ENCODE measurements around the gene NFIC. TPM values are rescaled to one million over a fixed set of nuclear protein-coding genes. Genes with fewer than 3 reads are reported as not detected.
"Not testable (repeated sequence)": the region's sequence is repeated elsewhere in the genome, so short reads cannot be mapped to it uniquely, and the experiment has no call there.

Gene NFIC
- polyA plus RNA-seq, 1 donor = 20.0 TPM

DNA sequence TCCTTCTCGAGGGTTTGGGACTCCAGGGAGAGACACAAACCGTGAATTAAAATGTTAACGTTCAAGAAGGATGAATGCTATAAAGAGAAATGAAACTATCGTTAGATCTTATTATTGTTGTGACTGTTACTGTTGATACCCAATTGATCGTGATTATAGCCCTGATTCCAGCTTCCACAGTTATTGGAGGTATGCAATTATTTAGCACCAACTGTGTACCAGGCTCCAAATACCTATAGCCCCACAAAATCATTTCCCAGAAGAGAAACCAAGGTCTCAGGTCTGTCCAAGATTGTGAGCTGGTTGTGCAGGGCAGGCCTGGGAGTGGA lies 30.1 kb upstream of the NFIC start:
- DNase-seq = no peak

DNA sequence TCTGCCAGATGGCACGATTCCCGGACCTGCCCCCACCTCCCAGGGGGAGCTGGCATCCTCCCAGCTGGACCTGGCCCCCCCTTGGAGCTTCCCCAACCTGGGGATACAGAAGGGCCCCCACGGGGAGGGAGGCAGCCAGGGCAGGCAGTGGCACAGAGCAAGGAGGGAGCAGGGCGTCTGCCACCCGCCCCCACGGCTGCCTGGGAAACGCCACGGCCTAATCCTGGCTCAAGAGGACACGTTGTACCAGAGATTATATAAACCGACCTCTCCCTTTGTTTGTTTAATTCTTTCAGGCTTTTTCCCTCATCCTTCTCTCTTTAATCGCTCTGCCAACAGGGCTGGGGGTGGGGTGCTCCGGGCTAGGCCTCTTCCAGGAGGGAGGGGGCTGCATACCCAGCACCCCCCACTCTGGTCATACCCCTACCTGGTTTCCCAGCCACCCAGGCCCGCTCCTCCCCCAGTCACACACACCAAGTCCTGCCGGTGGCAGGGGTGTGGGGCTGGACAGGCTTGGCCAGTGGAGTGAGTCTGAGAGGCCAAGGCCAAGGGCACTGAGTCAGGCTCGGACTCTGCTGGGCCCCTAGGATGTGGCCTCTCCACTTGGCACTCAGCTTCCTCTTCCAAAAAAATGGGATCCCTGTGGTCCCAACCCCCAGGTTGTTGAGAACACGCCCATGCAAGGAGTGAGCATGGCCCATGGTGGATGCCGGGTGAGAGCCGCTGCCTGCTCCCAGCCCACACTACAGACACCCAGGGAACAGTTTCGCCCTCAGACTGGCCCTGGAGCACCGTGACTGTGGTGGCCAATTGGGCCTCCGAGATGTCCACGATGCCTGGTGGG lies 29.5 kb upstream of the NFIC start:
- DNase-seq = no peak

DNA sequence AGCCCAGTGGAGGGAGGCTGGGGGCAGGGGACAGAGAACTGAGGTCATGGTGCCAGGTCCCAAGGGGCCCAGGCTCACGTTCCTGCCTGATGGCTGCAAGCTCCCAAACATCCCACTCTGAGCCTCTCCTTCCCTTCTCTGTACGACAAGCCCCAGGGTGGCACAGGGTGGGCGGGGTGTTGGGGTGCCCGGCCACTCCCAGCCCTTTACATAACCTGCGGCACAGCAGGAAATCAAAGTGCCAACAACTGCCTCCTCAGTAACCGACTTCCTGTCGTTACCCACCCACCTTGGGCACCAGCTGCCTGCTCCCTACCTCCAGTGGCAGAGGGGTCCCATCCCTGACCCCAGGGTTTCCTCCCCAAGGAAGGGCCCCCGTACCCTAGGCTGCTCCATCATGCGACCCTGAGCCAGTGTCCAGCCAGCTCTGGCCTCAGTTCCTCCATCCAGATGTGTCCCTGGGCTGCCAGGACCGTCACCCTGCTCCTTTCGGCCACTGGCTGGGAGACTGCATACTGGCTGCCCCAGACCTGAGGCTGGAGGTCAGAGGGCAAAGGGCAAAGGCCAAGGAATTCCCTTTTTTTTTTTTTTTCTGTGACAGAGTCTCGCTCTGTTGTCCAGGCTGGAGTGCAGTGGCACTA lies 27.7 kb upstream of the NFIC start:
- no peak for DNase-seq

DNA sequence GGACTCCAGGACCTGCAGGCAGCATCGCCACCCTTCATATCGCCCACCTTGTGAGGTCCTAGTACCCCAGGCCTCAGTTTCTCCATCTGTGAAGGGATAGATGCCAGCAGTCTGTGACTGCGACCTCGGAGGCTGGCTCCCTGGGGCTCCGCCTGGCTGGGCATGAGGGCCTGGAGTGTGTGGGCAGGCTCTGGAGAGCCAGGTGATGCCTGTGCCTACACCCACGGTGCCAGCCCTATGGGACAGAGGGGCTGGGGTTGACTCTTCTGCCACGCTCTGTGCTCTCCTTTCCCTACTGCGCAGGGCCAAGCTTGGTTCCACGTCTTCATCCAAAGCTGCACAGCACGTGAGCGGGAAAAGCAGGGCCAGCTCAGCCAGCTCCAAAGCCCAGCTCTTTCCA lies 26.0 kb upstream of the NFIC start:
- no peak for DNase-seq

GRCh38 chr19:3342246-3342645 lies 24.1 kb upstream of the NFIC start:
- DNase-seq = no peak

- not testable (repeated sequence) for DNase-seq
Observed at GRCh38 chr19:3342962-3343361, 23.4 kb upstream of the NFIC start.

DNA sequence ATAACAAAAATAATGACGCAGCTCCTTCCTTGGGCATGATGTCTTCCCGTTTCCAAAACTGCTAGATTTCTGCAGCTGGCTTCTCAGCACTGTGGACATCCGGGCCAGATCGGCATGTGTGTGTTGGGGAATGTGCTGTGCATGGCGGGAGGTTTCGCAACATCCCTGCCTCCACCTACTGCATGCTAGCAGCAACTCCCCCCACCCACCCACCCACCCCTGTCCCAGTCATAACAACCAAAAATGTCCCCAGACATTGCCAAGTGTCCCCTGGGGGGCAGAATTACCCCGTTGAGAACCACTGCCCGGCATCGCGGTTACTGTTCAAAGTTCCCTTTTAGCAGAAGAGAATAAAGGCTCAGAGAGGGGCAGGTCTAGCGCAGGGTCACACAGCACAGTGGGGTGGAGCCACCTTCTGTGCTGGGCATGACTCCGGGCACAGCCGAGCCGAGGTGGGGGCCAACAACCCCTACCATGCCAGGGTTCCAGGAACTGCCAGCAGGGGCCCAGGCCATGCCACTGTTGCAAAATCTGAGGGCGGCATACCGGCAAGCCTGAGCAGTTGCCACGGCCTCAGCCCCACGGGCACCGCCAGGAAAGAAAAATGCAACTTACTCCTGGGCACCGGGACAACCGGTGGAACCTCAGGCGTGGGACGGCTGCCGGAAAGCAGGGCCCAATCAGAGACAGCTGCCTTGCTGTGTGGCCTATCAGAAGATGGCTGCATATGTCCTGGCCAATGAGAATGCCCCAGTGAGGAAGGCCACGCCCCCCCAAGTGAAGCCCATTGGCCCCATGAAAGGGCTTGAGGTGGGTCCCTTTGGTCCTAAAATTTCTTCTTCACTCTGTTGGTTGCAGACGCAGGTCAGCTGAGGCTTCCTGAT lies 22.5 kb upstream of the NFIC start:
- no peak for DNase-seq

DNA sequence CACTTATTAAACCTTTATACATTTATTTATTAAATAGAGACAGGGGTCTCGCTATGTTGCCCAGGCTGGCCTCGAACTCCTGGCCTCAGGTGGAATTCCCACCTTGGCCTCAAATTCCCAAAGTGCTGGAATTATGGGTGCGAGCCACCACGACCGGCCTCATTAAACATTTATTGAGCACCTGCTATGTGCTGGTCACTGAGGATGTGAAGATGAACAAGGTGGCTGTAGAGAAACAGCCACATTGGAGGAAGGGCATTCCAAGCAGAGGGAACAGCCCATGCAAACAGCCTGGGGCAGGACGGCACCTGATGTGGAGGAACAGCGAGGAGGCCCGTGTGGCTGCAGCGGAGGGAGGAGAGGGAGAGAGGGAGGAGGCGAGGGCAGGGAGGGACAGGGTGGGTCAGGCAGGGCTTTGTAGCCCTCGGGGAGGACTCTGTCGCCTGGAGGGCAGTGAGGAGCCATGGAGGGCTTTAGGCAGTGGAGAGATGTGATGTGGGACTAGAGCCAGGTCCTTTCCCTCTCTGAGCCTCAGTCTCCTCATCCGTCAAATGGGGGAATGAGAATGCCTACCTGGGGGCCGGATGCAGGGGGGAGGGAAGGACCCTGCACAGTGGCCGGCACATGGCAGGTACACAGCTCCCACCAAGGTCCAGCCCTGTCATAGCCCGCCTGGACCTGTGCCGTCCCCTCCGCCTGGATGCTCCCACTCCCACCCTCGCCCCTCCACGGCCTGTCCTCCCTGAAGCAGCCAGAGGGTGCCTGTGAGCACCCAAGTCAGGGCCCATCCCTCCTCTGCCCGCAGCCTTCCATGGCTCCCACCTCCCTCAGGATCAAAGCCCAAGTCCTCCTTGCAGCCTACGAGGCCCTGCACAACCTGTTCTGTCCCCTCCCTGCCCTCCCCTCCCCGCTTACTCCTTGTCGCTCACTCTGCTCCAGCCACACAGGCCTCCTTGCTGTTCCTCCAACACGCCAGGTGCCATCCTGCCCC lies 21.5 kb upstream of the NFIC start:
- DNase-seq = no peak

DNA sequence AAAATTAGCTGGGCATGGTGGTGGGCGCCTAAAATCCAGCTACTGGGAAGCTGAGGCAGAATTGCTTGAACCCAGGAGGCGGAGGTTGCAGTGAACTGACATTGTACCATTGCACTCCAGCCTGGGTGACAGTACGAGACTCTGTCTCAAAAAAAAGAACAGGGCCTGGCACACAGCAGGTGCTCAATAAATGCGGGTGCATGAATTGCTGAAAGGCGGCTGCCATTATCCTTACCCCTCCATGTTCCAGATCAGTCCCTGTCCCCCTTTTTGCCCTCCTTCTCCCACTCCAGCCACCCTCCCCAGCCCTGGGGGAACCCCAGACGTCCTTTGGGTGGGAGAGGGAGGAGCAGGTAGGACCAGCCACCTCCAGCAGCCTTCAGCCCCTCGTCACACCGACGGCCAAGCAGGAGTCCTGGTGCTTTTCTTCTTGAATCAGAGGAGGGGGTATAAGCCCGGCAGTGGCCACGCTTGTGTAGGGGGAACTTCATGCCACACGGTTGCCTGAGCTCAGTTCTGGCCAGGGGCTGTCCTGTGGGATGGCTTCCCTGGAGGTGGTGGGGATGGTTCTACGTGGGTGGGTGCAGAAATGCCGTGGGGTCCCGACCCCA lies 20.4 kb upstream of the NFIC start:
- DNase-seq = no peak

DNA sequence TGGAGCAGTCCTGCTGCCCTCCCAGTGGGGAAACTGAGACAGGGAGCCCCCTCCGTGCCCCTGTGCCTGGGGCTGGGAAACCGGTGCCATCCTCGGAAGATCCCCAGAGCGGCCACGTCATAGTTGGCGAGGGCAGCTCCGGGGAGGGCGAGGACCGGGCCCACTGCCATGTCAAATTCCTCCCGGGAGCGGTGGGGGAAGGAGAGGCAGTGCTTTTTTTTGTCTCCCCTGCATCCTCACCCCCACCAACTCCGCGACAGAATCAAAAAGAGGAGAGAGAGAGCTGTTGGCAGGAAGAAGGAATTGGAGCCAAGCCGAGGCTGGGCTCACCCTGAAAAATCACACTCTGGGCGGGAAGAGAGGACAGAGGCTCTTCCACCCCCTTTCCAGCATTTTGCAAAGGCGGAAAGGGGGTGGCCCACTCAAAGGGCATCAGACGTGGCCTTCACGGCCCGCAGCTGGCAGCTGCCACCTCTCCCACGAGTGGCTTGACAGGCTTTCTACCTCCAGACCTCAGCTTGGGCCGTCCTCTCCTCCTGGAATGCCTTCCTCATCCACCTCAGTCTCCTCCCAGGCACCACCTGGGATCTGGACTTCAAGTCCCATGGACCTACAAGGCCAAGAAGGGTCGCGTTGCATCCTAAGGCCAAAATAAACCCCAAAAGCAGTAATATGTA lies 19.6 kb upstream of the NFIC start:
- DNase-seq = no peak

DNA sequence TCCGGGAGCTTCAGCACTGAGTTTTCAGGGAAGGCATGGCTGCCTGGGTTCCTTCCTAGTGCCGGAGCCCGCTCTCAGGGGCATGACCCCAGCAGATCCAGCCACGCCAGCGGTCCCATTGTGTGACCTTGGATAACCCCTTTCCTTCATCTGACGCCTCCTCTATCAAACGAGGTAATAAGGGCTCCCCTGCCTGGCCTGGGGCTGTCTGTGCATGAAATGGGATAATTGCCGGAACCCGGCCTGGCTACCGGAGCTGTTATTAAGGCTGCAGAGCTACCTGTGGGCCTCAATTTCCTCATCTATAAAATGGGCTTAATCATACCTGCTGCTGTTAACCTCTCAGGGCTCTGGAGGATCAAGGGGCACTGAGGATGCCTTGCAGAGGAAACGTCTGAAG lies 18.3 kb upstream of the NFIC start:
- DNase-seq = no peak

- not testable (repeated sequence) for DNase-seq
Observed at GRCh38 chr19:3348469-3348868, 17.9 kb upstream of the NFIC start.

- no peak for DNase-seq
Observed at GRCh38 chr19:3350014-3350663, 16.2 kb upstream of the NFIC start.

DNA sequence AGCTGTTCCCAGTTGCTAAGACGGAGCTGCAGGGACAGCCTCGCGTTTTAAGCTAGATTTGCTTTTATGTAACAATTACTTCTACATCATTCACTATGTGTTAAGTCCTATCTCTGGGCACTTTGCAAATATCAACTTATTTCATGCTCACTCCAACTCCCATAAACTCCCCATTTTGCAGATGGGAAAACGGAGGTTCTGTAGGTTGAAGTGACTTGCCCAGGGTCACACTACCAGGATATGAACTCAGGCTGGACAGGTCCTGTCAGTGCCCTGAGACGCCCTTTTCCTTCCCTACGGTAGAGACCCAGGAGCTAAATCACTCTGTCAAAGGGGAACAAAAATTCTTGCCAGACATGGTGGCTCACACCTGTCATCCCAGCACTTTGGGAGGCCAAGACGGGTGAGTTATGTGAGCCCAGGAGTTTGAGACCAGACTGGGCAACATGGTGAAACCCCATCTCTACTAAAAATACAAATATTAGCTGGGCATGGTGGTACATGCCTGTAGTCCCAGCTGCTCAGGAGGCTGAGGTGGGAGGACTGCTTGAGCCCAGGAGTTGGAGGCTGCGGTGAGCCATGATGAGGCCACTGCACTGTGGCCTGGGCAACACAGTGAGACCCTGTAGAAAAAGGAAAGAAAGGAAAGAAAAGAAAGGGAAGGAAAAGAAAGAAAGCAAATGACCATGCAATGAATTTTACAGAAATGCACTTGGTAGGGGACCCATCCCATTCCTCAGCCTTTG lies 14.5 kb upstream of the NFIC start:
- DNase-seq = no peak

DNA sequence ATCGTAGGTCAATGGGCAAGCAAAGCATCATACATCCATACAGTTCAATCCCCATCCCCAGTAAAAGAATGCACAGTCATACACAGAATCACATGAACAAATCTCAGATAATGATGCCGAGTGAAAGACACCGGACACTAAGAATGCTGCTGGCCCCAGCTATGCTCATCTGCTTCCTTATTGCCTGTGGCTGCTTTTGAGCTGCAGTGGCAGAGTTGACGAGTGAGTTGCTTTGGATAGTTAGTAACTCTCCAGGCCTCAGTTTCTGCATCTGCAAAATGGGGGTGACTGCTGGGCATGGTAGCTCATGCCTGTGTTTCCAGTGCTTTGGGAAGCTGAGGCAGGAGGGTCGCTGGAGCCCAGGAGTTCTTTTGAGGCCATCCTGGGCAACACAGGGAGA lies 12.9 kb upstream of the NFIC start:
- no peak for DNase-seq

GRCh38 chr19:3356805-3357204 lies 9.6 kb upstream of the NFIC start:
- DNase-seq = no peak

- DNase-seq = no peak
Observed at GRCh38 chr19:3357271-3357991, 9.0 kb upstream of the NFIC start.

- no peak for DNase-seq
Observed at GRCh38 chr19:3357992-3358688, 8.2 kb upstream of the NFIC start.
